NCI-H69 (cell line): ENCODE data around the gene FHIP1A.

Experiments used
- DNase-seq: peaks from one replicate; lab custom pipeline; 2025; lab: John Stamatoyannopoulos, UW

FHIP1A gene

GRCh38 chr4:151418385-151418784 is 9.4 kb downstream of the FHIP1A start:
- no peak for DNase-seq

GRCh38 chr4:151418856-151419255 is 9.9 kb downstream of the FHIP1A start:
- no peak for DNase-seq

- no peak for DNase-seq
Measured at GRCh38 chr4:151420250-151420807, 11.4 kb downstream of the FHIP1A start.

DNA sequence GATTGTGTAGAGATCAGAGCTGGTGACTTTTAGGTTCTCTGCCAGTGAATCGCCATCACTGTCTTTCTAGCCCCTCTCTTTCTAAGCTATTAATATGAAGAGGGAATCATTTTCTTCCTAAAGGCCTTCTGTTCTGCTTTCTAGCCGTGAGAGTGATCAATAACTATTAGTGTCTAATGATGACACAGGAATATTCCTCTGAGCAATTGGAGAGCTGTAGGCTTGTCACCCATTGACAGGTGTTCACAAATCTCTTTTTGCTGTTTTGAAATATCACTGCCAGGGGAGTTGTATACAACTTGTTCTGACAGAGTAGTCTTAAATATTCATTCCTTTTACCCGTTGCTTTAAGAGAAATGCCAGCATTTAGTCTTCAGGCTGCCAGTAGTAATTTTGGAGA is 13.9 kb downstream of the FHIP1A start:
- no peak for DNase-seq

GRCh38 chr4:151426513-151426912 is 17.5 kb downstream of the FHIP1A start:
- DNase-seq = no peak

DNA sequence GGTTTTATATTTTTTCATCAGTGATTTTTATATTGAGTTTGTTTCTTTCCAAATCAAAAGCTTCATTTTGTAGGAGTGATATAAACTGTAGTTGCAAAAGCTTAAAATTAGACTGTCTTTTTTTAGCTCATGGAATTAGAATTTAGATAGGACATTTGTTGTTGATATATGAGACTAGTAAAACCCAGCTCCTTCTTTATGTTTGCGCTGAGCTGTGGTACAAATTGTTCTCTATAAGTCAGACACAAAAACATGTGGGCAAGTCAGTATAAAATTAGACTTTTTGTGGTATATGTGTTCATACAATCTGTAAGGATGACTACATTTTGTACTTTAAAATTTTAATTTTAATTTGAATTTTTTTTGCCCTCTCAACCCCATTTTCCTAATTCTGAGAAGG is 18.3 kb downstream of the FHIP1A start:
- no peak for DNase-seq

DNA sequence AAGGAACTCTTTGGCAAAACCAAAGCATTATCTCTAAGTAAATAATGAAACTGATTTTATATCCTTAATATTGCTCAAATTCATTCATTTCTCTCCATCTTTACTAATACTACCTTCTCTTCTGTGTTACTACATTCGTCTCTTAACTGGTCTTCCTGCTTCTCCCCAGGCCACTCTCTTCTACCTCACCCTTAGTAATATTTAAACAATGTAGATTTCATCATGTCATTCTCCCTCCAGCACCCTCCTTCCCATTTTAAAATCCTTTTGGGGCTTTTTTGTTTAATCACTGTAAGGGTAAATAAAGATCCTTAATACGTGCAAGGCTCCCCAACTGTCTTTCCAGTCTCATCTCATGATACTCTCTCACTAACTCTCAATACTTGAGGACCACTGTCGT is 19.4 kb downstream of the FHIP1A start:
- DNase-seq = no peak

GRCh38 chr4:151429957-151430570 is 21.1 kb downstream of the FHIP1A start:
- no peak for DNase-seq

GRCh38 chr4:151430740-151431457 is 21.9 kb downstream of the FHIP1A start:
- DNase-seq = no peak

DNA sequence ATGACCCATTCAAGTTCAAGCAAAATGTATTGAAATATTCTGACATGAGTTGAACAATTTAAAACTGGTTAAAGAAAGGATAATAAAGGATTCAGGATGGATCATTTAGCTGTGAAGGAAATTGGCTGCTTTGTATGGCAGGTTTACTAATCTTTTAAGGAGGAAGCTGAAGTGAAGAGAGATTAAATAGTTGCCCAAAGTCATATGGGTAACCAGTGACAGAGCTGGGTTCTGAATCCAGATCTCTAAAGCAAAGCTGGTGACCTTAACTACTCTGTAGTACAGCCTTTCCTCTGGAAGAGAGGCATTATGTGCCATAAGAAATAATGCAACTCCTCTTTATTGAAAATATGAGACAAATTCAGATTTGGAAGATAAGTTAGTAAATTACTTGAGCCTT is 22.8 kb downstream of the FHIP1A start:
- no peak for DNase-seq

DNA sequence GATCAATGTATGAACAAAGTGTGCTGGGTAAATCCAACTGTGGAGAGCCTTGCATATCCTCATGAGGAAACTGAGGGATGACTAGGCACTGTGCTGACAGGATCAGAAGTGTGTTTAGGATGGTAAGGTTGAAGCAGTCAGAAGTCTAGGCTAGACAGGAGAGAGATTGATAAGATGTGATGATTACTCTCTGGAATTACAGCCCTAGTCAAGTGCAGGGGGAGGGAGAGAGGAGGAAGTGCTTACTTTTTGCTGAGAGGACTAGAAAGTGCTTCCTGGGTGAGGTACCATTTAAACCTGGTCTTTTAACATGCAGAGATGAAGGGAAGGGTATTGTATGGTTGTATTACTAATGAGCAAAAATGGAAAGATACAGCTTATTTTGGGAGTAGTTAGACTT is 23.7 kb downstream of the FHIP1A start:
- DNase-seq = no peak

DNA sequence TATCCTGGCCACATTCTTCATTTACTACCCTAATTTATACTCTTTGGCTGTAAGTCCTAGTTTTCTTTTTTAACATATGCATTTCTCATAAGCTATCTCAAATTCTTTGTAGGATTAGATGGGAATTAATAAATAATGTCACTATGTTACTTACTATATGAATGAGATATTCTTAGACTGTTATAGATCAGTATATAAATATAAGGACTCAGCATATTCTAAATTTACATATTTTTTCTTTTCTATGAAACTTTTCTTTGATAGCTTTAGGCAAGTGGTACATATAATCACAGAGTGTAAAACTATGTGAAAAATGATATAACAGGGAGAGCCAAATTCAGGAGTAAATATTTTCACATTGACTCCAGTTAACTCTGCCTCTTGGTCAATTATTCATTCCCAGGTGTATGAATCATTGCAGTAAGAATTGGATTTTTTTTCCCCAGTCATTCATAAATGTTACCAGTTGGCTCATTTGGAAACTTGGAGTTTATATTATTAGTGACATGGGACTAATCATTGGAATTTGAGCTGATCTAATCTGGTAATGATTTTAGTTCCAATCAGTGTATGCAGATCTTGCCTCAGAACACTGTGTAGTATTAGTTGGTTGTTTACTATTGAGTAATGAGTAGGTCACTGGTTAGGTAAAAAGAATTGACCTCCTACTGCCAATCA is 25.3 kb downstream of the FHIP1A start:
- DNase-seq = no peak

- no peak for DNase-seq
Measured at GRCh38 chr4:151436093-151436518, 27.1 kb downstream of the FHIP1A start.

GRCh38 chr4:151437505-151437904 is 28.5 kb downstream of the FHIP1A start:
- DNase-seq = no peak

- DNase-seq = no peak
Measured at GRCh38 chr4:151438154-151438553, 29.2 kb downstream of the FHIP1A start.

DNA sequence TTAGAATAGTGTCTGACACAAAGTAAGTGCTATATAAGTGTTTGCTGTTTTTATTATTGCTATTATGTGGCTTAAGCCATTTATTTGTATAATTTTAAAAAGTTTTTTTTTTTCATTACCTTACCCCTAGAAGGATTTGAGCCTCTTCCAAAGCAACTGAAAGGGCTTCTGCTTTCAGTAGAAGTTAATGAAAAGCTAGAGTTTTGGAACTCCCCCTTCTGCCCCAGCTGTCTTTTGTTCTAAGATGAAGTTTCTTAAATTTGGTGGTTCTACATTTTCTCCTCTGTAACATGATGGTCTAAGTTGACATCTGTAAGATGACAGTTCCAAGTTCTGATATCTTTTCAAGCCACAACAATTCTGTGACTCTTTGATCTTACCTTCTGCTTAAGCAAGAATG is 30.3 kb downstream of the FHIP1A start:
- no peak for DNase-seq

GRCh38 chr4:151442002-151442401 is 33.0 kb downstream of the FHIP1A start:
- DNase-seq = no peak

- DNase-seq = no peak
Measured at GRCh38 chr4:151443247-151443646, 34.3 kb downstream of the FHIP1A start.

GRCh38 chr4:151443752-151444151 is 34.8 kb downstream of the FHIP1A start:
- DNase-seq = no peak

- no peak for DNase-seq
Measured at GRCh38 chr4:151446208-151446607, 37.2 kb downstream of the FHIP1A start.

DNA sequence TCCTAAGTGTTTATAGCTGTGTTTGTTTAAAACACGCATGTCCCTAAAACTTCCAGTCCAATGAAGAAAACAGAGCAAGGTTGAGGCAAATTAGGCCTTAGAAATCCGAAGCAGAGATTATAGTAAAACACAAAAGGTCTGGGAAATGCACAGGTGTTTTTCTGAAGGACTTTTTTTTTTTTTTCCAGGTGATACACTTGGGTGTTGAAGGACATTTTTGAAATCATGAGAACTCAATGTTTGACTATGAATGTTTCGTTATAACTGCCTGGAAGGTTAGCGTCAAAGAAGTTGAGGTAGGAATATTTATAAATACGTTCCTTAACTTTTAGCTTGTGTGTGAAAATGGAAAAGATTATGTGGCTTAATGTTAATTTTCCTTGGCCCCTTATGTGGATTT is 45.5 kb downstream of the FHIP1A start:
- no peak for DNase-seq

DNA sequence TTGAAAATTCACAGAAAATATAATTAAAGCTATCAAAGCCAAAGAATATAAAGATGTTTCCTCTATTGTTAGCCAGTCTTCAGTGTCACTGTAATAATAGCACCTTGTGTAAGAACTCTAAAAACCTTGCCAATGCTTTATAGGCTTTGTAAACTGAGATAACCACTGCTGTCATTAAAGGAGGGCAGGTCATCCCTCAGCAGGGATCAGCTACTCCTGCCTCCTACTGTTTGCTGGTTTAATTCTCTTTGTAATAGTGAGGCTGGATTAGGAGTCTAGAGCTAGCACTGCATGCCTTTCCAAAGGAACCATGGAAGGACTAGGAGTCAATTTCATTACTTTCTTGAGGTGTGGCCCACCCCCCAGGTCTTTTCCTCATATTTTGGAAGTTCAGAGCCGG is 46.2 kb downstream of the FHIP1A start:
- no peak for DNase-seq

DNA sequence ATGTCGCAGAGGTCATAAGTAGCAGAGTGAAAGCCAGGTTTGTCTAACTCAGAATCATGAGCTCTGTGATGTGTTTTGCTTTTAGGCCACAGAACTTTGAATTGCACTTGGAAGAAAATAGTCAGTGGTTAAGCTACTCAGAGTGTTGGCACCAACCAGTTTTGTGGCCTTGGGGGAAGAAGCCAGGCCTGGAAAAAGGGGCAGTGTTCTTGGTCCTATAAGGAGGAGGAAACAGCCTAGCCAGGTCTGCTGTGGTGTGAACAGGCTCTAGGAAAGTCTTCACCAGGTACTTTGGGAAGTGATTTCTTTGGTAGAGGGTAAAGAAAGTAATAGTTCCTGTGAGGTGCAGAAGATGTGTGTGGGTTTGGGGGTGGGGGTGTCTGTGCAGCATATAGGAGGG is 49.2 kb downstream of the FHIP1A start:
- DNase-seq = no peak
